NCI-H524 (cell line): ENCODE measurements around the gene PRKRIP1.
A peak's percentile ranks its signal among the peaks of the same experiment; 100 is the strongest.
"Not testable (repeated sequence)": the region's sequence is repeated elsewhere in the genome, so short reads cannot be mapped to it uniquely, and the experiment has no call there.

Source experiments
- DNase-seq, 2 experiments: peaks; one replicate each; lab custom pipeline; 2025; lab: John Stamatoyannopoulos, UW

Gene PRKRIP1

DNA sequence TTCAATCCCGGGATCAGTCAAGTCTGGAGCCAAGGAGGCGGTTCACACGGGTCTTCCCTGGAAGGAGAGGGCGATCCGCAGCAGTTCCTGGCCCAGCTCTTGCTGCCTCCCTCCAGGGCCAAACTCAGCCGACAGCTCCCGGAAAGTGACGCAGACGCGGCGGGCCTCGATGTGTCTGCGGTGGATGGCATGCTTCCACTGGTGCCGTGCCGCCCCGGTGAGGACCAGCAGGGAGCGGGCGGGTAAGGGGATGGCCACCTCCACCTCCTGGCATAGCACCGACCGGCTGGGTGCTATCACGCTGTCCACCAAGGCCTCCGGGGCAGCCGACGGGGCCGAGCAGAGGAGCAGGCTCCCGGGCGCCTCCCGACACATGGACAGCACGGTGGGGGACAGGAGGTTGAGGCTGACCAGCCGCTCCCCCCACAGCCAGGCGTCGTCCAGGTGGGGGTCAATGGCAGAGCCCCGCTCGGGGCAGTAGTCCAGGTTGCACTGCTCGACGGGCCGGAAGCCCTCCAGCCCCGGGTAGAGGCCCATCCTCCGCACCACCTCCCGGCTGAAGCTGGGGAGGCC is 61.3 kb downstream of the PRKRIP1 start:
- DNase-seq: no peak

DNA sequence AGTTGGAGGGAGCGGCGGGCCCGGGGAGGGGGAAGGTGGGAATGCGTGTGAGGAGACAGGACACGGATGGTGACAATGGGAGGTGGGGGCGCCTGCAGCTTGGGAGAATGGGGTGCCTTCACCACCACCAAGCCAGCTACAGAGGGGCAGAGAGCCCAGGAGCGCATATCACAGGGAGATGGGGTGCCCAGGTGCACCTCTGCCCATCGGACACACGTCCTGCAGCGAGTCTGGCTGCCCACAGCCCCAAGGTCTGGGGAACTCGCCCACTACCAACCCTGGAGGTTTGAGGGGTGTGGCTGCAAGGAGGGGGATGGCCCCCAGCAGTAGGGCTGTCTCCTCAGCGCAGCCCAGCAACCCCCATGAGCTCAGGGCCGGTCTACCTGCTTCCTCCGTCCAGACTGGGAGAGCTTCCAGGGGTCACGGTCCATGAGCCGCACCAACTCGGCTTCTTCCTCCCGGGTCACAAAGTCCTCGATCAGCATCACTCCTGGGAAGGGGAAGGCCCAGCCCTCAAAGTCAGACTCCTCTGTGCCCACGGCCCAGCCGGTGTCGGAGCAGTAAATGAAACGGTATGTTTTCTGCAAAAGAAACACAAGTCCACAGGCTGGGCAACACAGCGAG is 63.2 kb downstream of the PRKRIP1 start:
- DNase-seq: no peak

DNA sequence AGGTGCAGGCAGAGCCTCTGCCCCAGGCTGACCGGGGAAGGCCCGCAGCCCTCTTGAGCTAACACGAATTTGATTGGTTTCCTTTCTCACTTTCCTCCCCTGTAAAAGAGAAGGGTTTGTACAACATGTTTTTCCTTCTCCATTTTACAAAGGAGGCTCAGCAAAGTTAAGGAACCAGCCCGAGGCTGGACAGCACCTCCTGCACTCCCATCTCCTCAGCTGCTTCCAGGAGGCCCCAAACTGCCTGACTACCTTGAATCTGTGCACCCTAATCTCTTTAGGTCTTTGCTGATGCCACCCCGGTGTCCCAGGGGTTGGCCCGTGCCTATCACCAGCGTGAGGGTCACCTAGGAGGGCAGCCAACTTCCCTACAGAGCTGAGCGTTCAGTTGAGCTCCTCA is 64.3 kb downstream of the PRKRIP1 start:
- DNase-seq: no peak

DNA sequence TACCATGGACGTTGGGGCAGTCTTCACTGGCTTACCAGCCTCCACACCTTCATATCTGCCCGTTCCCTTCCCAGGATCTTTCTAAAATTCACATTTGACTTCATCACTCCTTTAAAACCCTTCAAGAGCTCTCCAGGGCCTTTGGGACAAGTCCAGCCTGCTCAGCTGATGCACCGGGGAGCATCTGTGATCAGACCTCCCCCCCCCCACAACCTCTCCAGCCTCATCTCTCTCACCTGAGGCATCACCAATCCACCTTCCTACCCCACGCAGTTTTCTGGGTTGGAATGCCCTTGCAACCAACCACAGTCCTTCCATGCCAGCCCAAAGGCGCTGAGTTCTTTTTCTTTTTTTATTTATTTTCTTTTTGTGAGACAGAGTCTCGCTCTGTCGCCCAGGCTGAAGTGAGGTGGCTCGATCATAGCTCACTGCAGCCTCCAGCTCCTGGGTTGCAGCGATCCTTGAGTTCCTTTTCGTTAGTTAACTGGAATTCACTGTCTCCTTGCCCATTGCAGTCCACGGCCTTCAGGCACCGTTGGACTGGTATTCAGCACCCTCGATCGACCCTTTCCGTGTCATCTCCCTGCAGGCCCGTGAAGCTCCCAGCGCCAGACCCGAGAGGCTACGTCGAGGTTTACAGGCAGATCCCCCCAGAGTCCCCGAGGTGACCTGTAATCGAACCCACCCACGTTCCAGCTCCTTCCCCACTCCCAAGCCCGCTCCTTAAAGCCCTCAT is 67.8 kb downstream of the PRKRIP1 start:
- DNase-seq: peak in 1 of 2 experiments; percentile 21

DNA sequence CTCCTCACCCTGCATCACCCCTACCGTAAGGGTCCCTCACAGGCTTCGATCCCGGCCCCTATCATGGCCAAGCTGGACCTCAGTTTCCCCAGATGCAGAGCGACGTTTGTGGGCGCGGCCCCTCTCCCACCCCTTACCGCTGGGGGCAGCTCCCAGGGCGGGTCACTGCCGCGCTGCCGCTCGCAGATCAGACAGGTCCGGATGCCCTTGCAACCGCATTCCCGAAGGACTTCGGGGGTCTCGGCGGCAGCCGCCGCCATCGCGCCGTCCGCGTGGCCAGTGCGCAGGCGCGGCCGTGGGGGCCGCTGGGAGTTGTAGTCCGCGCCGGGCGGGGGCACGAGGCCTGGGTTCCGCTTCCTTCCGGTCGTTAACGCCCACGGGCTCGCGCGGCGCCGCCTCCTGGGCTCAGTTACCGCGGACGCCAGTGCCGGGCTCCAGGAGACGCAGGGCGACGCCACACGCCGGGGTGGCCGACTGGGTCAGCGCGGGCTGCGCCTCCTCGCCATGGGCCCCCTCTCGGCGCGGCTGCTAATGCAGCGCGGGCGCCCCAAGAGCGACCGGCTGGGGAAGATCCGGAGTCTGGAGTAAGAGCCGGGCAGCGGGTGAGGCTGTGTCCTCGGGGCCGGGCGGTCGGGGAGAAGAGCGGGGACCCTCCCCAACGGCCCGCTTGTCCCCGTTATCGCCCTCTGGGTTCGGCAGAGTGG is 68.6 kb downstream of the PRKRIP1 start, which contains the start of the genes ALKBH4 and LRWD1:
Gene ALKBH4, minus strand, starts transcription at position 287 of the 704 bp plus-strand sequence. Its CDS starts 27 bp downstream, at position 260.
Gene LRWD1, plus strand, starts transcription at position 408 of the 704 bp plus-strand sequence. Its CDS starts 97 bp downstream, at position 505.
- peak; percentile 72 to 90 for DNase-seq

DNA sequence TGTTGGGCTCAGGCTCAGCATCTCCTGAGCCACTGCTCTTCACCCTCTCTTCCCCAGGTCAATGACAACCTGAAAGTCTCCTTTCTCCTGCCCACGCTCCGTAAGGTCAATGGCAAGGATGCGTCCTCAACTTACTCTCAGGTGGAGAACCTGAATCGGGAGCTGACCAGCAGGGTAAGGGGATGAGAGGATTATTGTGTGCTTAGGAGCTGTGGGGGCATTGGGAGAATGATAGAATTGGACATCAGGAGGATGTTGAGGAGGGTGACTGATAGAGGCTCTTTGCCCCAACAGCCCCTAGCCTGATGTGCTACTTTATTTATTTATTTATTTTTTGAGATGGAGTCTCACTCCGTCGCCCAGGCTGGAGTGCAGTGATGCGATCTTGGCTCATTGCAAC is 69.9 kb downstream of the PRKRIP1 start:
- DNase-seq: no peak

DNA sequence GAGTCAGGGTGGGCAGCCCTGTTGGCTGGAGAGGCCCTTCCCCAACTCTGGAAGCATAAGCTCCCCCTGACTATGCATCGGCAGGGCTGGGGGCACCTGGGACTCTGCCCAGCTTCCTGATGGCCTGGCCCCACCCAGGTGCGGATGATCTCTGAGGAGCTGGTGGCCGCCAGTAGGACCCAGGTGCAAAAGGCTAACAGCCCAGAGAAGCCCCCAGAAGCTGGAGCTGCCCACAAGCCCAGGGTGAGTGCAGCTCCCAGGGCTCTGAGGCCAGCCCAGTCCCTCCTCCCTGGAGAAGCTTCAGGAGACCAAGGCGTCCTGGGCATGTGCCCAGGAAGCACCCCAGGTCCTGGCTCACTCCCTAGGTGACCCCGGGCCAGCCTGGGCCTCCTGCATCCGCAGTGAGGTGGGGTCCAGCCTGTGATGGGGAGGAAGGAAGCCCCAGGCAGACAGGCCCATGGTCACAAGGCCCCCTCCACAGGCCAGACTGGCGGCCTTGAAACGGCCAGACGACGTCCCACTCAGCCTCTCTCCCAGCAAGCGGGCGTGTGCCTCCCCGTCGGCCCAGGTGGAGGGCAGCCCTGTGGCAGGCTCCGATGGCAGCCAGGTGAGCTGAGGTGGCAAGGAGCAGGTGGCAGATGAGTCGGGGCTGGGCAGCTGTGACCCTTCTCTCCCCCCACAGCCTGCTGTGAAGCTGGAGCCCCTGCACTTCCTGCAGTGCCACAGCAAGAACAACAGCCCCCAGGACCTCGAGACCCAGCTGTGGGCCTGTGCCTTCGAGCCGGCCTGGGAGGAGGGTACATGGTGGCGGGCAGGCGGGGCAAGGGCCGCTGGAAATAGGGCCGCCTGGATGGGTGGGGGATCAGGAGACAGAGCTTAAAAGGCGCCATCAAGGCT is 71.7 kb downstream of the PRKRIP1 start:
- no peak for DNase-seq

DNA sequence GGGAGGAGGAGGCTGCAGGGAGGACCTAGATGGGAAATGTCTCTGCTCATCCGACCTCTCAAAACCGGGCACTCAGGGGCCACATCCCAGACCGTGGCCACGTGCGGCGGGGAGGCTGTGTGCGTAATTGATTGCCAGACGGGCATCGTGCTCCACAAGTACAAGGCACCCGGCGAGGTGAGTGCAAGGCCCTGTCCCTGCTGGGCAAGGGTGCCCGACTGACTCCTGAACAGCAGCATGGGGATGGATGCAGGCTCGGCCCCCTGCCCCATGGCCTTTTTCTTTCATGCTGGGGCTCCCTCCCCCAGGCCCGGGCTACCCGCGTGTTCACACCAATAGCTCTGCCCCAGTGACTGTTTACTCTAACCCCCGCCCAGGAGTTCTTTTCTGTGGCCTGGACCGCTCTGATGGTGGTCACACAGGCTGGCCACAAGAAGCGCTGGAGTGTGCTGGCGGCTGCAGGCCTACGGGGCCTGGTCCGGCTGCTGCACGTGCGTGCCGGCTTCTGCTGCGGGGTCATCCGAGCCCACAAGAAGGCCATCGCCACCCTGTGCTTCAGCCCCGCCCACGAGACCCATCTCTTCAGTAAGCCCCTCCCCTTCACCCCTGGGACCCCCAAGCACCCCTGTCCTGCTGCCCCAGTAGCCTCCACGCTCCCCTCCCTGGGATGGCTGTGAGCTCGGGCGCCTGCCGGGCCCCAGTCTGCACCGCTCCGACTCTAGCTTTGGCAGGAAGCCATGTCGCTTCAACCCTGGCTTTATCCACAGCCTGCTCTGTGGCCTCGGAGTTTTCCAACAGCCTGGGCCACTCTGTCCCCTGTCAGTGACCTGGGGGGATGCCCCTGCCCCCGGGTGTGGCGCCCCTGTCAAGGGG is 72.6 kb downstream of the PRKRIP1 start:
- DNase-seq: no peak

DNA sequence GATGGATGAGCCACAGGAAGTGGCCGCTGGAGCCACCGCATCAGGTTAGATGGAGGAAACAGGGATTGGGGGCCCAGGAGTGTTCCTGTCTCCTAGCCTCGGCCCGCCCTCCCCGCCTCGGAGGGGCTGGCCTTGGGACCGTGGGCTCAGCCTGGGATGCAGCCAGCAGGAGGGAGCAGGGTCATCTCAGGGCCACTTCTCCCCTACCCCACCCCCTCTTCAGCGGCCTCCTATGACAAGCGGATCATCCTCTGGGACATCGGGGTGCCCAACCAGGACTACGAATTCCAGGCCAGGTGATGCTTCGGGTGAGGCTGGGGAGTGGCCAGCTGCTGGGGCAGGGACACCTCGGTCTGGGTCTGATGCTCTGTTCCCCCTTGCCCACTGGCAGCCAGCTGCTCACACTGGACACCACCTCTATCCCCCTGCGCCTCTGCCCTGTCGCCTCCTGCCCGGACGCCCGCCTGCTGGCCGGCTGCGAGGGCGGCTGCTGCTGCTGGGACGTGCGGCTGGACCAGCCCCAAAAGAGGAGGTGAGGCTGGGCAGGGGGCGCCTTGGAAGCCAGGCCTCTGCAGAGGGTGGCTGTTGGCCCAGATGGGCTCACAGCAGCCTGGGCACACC is 73.3 kb downstream of the PRKRIP1 start:
- no peak for DNase-seq

DNA sequence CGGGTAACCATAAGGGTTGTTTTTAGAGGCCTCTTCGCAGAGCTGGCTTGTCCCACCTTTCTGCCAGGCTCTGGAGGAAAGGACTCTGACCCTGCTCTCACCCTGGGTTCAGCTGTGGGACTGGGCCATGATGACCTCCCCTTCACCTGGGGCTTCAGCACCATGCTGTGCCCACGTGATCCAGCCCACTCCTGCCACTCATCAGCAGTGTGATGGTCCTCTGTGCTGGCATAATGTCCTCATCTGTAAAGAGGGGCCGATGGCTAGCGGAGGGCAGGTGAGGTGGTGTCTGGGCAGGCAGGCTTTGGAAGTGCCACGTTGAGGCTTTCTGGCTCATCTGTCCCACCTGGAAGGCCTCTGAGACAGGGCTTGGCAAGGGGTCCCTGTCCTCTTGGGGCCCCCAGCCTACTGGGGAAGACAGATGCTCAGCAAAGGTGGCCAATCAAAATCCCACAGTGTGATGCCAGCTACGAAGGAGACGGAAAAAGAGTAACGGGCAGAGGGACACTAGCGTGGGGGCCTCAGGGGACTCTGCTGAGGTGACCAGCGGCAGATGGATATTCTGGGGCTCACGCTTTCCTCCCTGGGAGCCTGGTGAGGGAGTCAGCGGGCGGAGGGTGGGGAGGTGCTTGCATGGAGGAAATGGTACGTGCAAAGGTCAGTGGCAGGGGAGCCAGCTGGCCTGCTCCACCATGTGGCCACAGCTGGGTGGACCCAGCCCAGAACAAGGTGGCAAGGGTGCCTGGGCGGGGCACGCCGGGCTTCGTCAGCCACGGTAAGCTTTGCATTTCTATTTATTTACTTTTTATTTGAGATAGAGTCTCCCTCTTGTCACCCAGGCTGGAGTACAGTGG is 74.0 kb downstream of the PRKRIP1 start:
- DNase-seq: no peak

DNA sequence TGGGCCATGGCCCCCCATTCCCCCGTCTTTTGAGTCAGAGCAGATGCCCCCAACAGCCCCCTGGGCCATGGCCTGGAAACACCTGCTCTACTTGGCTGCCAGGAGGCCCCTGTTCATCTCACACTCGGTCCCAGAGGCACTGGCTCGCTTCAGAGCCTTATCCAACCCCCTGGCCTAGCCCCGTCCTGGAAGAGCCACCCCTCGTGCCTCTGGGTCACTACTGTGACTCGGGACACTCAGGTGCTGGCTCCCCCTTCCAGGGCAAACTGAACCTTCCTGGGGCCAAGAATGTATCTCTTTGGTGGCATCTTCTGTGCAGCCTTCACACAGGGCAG is 75.6 kb downstream of the PRKRIP1 start:
- DNase-seq: no peak

DNA sequence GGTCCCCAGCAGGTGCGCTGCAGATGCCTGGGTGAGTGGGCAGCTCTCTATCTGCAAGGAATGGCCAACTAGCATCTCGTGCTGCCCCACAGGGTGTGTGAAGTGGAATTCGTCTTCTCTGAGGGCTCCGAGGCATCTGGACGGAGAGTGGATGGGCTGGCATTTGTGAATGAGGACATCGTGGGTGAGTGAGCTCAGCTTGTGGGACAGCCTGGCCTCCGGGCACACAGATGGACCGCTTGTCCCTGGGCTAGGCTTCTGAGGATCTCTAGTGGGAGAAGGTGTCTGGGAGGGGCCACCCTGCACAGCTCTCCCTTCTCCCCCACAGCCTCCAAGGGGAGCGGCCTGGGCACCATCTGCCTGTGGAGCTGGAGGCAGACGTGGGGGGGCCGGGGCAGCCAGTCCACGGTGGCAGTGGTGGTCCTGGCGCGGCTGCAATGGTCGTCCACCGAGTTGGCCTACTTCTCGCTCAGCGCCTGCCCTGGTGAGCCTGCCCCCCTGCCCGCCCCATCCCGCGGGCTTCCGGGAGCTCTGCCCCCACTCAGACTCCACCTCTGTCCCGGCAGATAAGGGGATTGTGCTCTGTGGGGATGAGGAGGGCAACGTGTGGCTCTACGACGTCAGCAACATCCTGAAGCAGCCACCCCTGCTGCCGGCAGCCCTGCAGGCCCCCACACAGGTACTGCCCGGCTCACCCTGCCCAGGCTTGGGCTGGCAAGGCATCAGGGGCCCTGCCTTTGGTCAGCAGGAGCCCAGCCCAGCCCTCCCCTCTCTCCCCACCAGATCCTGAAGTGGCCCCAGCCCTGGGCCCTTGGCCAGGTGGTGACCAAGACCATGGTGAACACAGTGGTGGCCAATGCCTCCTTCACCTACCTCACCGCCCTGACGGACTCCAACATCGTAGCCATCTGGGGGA is 76.2 kb downstream of the PRKRIP1 start:
- no peak for DNase-seq

DNA sequence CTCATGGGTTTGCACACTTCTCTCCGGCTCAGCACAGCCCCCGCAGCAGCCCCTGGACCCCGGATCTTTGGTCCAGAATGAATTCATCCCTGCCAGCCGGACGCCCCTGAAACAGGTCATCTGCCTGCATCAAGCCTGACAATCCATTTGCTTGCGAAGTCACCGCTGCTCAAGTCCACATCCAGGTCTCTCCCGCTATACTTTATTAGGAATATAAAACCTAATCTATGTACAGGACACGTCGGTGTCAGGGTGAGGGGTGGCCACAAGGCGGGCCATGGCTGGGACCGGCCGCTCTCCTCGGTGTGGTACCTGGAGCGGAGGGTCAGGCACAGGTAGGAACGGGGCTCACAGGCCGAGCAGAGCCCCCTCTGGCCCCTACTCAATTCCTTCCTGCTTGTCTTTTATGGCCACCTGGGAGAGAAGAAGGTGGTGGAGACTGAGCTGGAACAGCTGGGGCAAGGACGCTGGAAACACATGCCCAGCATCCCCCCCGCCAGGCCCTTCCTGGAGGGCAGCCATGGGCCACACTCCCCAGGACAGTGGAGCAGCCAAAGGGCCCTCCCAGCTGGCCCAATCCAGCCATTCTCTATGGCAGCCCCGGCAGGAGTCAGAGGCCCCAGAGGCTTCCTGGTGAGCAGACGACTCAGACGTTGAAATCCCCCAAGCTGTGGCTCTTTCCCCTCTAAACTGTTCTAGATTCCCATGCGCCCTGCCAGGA is 77.3 kb downstream of the PRKRIP1 start:
- DNase-seq: no peak

DNA sequence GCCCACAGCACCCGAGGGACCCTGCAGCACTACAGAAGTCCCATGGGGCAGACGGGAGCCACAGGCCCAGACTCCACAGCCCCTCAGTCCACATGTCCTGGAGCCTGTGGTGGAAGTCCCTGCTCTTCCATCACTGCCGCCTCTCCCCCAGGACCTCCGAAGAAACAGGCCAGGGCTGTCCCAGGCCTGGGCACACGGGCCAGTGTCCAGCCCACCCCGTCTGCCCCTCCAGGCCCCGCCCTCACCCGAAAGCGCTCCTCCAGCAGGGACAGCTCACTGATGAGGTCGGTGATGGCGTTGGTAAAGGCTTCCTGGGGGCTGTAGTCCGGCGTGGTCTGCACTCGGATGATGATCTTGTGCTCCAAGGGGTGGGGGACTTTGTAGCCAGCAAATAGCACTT is 78.0 kb downstream of the PRKRIP1 start:
- not testable (repeated sequence) for DNase-seq

DNA sequence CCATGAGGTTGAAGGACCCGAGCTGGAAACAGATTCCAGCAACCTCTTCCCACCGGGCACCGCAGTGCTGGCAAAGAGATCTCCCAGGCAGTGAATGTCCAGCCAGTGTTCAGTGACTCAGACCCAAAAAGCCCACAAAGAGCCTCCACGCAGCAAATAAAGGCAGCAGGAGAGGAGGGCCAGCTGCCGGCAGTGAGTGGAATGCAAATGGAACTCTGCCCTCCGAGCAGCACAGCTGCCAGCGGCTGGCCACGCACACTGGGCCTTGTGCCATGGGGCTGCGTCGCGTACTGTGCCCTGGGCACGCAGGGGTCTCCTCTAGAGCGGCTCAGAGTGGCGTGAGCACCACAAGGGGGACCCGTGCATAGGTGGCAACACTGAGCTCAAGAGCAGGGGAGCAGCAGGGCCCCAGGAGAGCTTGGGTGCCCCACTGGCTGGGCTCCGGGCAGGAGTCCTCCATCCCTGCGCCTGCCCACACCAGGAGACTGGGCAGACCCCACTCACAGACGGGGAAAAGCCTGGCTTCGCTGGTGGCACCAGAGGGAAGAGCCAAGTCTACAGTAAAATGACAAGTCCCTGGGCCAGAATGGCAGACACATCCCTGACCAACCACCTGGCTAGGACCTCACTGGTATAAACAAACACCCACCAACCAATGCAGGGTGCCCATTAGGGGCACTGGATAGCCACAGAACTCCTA is 78.7 kb downstream of the PRKRIP1 start:
- not testable (repeated sequence) for DNase-seq
